Measurements from ENCODE around the gene QRFP. TPM values are rescaled to one million over a fixed set of nuclear protein-coding genes. Genes with fewer than 3 reads are reported as not detected.

The QRFP gene
- total RNA-seq, 1 donor from 2014 or later = under 0.01 TPM

GRCh38 chr9:130934246-130934645 lies 37.6 kb upstream of the QRFP start:
- FAIRE-seq (no peak), DNase-seq (ENCODE audit: low spot score in 2 of 2) (no peak)

GRCh38 chr9:130933114-130934046 lies 36.8 kb upstream of the QRFP start:
- DNase-seq (ENCODE audit: low spot score in 2 of 2) = no peak
- no peak for FAIRE-seq

DNA sequence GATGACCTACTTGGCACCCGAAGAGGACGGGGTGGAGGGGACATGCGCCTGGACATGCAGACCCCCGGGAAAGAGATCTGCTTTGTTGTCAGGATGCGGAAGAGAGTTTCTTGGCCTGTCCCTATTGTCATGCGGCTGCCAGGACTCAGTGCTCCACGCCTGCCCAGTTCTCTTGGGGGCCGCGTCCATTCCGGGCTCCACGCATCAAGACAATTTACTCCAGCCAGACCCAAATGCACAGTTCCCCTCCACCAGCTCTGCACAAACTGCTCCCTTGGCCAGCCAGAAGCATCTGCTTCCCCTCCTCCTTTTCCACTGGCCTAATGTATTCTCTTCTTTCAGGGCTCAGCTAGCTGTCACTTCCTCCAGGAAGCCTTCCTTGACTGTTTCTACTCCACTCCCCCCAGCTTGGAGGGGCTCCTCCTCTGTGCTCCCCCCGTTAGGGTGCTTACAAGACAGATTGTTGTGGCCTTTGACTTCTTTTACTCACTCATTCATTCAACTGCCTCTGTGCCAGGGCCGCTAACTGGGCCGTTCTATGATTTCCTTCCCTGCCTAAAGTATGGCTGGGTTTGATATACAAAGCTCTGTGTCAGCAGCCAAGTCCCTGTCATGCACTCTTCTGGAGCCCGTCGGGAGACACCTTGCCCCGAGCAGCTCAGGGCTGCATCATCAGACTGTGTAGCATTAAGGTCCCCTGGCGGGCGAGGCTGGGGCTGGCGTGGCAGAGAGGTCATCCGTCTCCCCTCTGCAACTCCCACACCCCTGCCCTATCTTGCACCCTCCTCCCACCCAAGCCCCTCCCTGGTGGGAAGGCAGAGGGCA lies 35.9 kb upstream of the QRFP start:
- FAIRE-seq (no peak), DNase-seq (ENCODE audit: low spot score in 2 of 2) (no peak)

DNA sequence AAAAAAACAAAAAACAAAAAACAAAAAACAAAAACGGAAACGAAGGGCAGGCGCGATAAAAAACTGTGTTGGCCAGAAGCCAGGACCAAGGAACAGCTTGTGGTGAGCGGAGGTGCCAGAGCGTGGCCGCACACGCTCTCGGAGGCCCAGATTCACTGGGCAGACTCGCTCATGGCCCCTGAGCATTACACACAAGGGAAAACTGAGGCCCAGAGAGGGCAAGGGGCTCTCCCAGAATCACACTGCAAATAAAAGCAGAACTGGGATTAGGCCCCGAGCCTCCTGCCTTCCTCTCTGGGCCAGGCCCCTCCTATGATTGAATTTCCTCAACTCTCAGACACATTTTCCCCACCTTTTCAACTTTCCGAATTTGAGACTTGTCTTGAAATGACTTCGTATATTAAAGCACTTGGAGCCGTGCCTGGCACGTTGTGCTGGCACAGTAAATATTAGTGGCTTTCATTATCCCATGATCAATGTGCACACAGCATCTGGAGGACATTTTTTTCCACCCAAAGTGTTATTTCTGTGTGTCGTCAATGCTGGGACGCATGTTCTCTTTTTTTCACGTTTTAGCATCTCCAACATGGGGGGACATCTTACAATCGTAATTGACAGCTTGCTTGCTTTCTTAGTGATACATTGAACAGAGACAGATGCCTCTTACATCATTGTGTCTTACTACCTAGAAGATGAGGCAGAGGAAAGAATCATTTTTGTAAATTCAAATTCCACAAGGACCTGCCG lies 35.1 kb upstream of the QRFP start:
- no peak for FAIRE-seq
- no peak for DNase-seq (ENCODE audit: low spot score in 2 of 2)

GRCh38 chr9:130930804-130931349 lies 34.3 kb upstream of the QRFP start:
- no peak for FAIRE-seq

GRCh38 chr9:130930132-130930803 lies 33.7 kb upstream of the QRFP start:
- no peak for FAIRE-seq
- DNase-seq (ENCODE audit: low spot score in 2 of 2) = no peak

More at GRCh38 chr9:130930804-130931349, 34.3 kb upstream of the QRFP start:
- DNase-seq (ENCODE audit: low spot score in 2 of 2) = no peak

- DNase-seq (ENCODE audit: low spot score in 2 of 2) (no peak), FAIRE-seq (no peak)
These were observed 33.0 kb upstream of the QRFP start for GRCh38 chr9:130929571-130930038.

GRCh38 chr9:130927995-130928900 lies 31.6 kb upstream of the QRFP start:
- no peak for FAIRE-seq
- no peak for DNase-seq (ENCODE audit: low spot score in 2 of 2)

GRCh38 chr9:130927338-130927737 lies 30.7 kb upstream of the QRFP start:
- FAIRE-seq = no peak
- no peak for DNase-seq (ENCODE audit: low spot score in 2 of 2)

DNA sequence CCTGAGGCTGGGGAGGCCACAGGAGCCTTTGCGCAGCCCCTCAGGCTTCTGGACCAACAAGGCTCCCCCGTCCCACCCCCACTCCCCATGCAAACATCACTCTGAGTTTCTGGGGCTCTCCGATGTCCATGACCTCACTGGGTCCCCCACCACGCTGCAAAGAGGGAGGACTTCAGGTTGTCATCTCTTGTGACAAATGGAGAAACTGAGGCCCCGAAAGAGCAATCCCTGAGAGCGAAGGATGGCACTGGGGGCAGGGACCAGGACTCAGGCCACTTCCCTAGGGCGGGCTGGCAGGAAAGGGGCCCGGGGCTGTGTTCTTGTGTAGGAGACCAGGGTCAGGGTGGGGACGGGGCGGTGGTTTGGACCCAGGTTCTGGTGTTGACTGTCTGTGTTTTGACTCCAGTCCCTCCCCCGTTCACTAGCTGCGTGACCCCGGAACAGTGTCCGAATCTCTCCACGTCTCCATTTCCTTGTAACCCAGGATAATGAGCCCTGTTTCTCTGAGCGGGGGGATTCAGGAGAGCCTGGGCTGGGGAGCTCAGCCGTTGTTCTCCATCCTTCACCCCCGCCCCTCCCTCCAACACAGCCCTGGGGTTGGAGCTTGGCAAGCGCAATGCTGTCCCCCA lies 28.6 kb upstream of the QRFP start:
- FAIRE-seq (no peak), DNase-seq (ENCODE audit: low spot score in 2 of 2) (no peak)

GRCh38 chr9:130924448-130924788 lies 27.8 kb upstream of the QRFP start:
- no peak for FAIRE-seq
- DNase-seq (ENCODE audit: low spot score in 2 of 2) = no peak

GRCh38 chr9:130923611-130924447 lies 27.2 kb upstream of the QRFP start:
- FAIRE-seq (no peak), DNase-seq (ENCODE audit: low spot score in 2 of 2) (no peak)

DNA sequence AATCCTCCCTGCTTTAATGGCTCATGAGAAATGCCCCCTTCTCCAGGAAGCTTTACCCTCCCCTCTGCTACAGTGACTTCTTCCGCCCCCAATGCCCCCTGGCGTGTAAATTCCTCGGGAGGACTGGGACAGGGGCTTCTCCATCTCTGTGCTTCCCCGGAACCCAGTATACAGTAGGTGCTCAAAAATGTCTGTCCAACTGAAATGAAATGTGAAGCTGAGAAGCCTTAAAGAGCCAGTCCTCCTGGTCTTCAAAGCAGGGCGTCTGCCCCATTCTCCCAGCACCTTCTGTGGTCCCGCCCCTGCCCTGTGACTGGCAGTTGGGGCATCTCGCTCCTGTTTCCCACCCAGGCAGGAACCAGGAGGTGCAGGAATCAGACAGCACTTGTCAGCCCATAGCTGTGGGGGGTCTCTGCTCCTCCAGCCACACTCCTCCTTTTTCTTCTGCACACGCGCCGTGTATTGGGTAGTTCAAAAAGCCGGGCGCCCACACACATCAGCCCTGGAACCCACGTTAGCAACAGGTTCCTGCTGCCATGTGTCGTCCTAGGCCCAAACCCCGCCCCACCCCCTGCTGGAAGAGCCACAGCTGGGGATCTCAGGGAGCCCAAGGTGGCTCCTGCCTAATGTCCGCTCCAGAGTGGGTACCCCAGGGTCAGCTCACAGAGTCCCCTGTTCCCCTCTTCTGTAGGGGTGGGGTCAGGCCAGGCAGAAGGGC lies 26.4 kb upstream of the QRFP start:
- DNase-seq (ENCODE audit: low spot score in 2 of 2) (no peak), FAIRE-seq (no peak)

- no peak for DNase-seq (ENCODE audit: low spot score in 2 of 2)
- no peak for FAIRE-seq
These were observed 25.6 kb upstream of the QRFP start for GRCh38 chr9:130921989-130922892.

GRCh38 chr9:130921300-130921988 lies 24.8 kb upstream of the QRFP start:
- DNase-seq (ENCODE audit: low spot score in 2 of 2) = no peak
- FAIRE-seq = no peak

All from frontal cortex (tissue), 4 donors.